K562 (cell line): ENCODE measurements around the gene NSMCE1. TPM values are rescaled to one million over a fixed set of nuclear protein-coding genes. Genes with fewer than 3 reads are reported as not detected.

Experiments
- ATAC-seq: fragments of 200-7000 bp; cut with Tn5 transposase; 3 replicates; pipeline ENCODE4 v1.9.1; 2020; ENCODE audit warnings: moderate library complexity
- BruUV-seq: library from RNA; stranded (reverse); fragments of 400-500 nt; replicated peaks from 2 replicates; lab custom pipeline; 2021; lab: Mats Ljungman, UMichigan
- CTCF ChIA-PET: fragments of 300-600 bp; formaldehyde crosslinking; extraction: SDS; loops from one replicate; lab custom pipeline; 2021; ENCODE audit warnings: low intra/inter-chr PET ratio; lab: Yijun Ruan, JAX
- POLR2A ChIA-PET: fragments of 300-600, 350-650 bp; sonication (Branson Sonifier 250); formaldehyde crosslinking; extraction: SDS; loops from one replicate; lab custom pipeline; 2021; ENCODE audit warnings: antibody characterized with exemption, inconsistent platforms; lab: Yijun Ruan, JAX
- DNase-seq, 4 experiments: peaks; one replicate each; pipeline versions ENCODE4 v3.0.0 to v3.0.0-alpha.2; 2011 to 2018; ENCODE audit warnings: low spot score in 3 of 4, mixed read lengths in 3 of 4; ENCODE audit errors: extremely low read depth in 1 of 4
- FAIRE-seq: peaks from 2 replicates; lab custom pipeline; 2011; peaks lifted over from hg19 to GRCh38; lab: Jason Lieb, UNC
- H2AFZ ChIP-seq: 2 replicates; pipeline ENCODE4 v1.6.0; 2011; ENCODE audit warnings: low read depth, low read length, control low read depth, inconsistent platforms
- H3K27ac ChIP-seq: fragments of 200-600 bp; 3 replicates; pipeline ENCODE4 v1.8.0; 2011; ENCODE audit warnings: low read depth, mild to moderate bottlenecking, control low read depth, inconsistent platforms, low read length, moderate library complexity, mixed read lengths; ENCODE audit errors: extremely low read depth
- H3K27me3 ChIP-seq, 2 experiments: fragments of 300-600 bp in 1 of 2; 2 replicates in 1 of 2; 3 replicates in 1 of 2; pipeline versions ENCODE4 v1.6.0 to v1.8.0; 2011; ENCODE audit warnings: inconsistent platforms in 2 of 2, low read length in 2 of 2, mild to moderate bottlenecking in 1 of 2, mixed read lengths in 1 of 2, moderate library complexity in 1 of 2; ENCODE audit not compliant: control insufficient read depth in 2 of 2, insufficient read depth in 2 of 2
- H3K36me3 ChIP-seq: fragments of 300-600 bp; 3 replicates; pipeline ENCODE4 v1.8.0; 2011; ENCODE audit warnings: mild to moderate bottlenecking, low read length, inconsistent platforms; ENCODE audit not compliant: control insufficient read depth, insufficient read depth
- H3K4me1 ChIP-seq, 2 experiments: fragments of 200-600 bp in 1 of 2; replicated peaks in 1 of 2; 2 replicates in 1 of 2; 3 replicates in 1 of 2; pipeline versions ENCODE4 v1.5.1 to v1.8.0; 2011; ENCODE audit warnings: inconsistent platforms in 2 of 2, low read length in 2 of 2, mild to moderate bottlenecking in 1 of 2, mixed read lengths in 1 of 2, moderate library complexity in 1 of 2; ENCODE audit not compliant: control insufficient read depth in 2 of 2, insufficient read depth in 2 of 2
- H3K4me2 ChIP-seq: 2 replicates; pipeline ENCODE4 v1.6.1; 2011; ENCODE audit warnings: low read length, control low read depth, inconsistent platforms, mixed read lengths; ENCODE audit not compliant: insufficient read depth
- H3K4me3 ChIP-seq: fragments of 200-600 bp; sonication (generic), shearing (Covaris generic); 2 replicates; pipeline ENCODE4 v1.5.1; 2016; ENCODE audit warnings: control low read depth, inconsistent platforms
- H3K79me2 ChIP-seq: fragments of 200-600 bp; 3 replicates; pipeline ENCODE4 v1.8.0; 2011; ENCODE audit warnings: low read length, inconsistent platforms; ENCODE audit not compliant: control insufficient read depth, insufficient read depth
- H3K9ac ChIP-seq, 2 experiments: 2 replicates each; pipeline versions ENCODE4 v1.6.0 to v1.6.1; 2011; ENCODE audit warnings: low read depth in 2 of 2, low read length in 2 of 2, control low read depth in 1 of 2, inconsistent platforms in 1 of 2, mild to moderate bottlenecking in 1 of 2, mixed read lengths in 1 of 2; ENCODE audit not compliant: insufficient read depth in 1 of 2
- H3K9me1 ChIP-seq: one replicate; pipeline ENCODE4 v1.6.0; 2011; ENCODE audit warnings: inconsistent platforms, mild to moderate bottlenecking, low read length, moderate library complexity; ENCODE audit not compliant: control insufficient read depth, insufficient read depth
- H3K9me3 ChIP-seq: replicated peaks from 2 replicates; pipeline ENCODE4 v1.5.1; 2011; ENCODE audit warnings: low read depth, low read length, inconsistent platforms; ENCODE audit not compliant: control insufficient read depth, insufficient read depth
- H4K20me1 ChIP-seq: replicated peaks from 2 replicates; pipeline ENCODE4 v1.6.1; 2011; ENCODE audit warnings: low read length, inconsistent platforms, mixed read lengths; ENCODE audit not compliant: control insufficient read depth, insufficient read depth
- BMI1 ChIP-seq: fragments of 150-350 bp; IDR thresholded peaks from 2 replicates; pipeline ENCODE4 v1.6.1; 2014; ENCODE audit warnings: low read length
- LEF1 ChIP-seq: fragments of 450-650 bp; IDR thresholded peaks from 2 replicates; pipeline ENCODE4 v1.6.1; 2016; ENCODE audit warnings: mild to moderate bottlenecking
- NFYB ChIP-seq: IDR thresholded peaks from 2 replicates; pipeline ENCODE4 v1.6.1; 2011; ENCODE audit warnings: mild to moderate bottlenecking, moderate library complexity; ENCODE audit not compliant: insufficient read length; ENCODE audit errors: extremely low read depth
- SNRNP70 ChIP-seq: fragments of 200-400 bp; formaldehyde crosslinking; optimal IDR thresholded peaks from 2 replicates; pipeline ENCODE3; 2017; ENCODE audit warnings: low read depth, low read length
- USF1 ChIP-seq: sonication (generic); formaldehyde crosslinking; IDR thresholded peaks from 2 replicates; pipeline ENCODE4 v1.9.0; 2022; ENCODE audit warnings: mild to moderate bottlenecking, missing genetic modification reagents
- ZNF175 ChIP-seq: fragments of 200-800 bp; sonication (Bioruptor generic); IDR thresholded peaks from 2 replicates; pipeline ENCODE4 v1.6.1; 2016; ENCODE audit warnings: low read depth, mild to moderate bottlenecking, missing genetic modification characterization, missing compliant biosample characterization
- WGBS: fragments of 100-300 bp; shearing (Covaris generic); methylation state at CpG from one replicate; pipeline ENCODE4 v1.1.6; 2016; ENCODE audit warnings: low coverage, mixed read lengths; ENCODE audit not compliant: insufficient coverage; ENCODE audit errors: missing lambda C conversion rate; 5-methylcytosine and 5-hydroxymethylcytosine counted together
- in situ Hi-C: fragments of 300-500 bp; cut with MboI; formaldehyde crosslinking; loops from 4 replicates; pipeline ENCODE4 v1.15.0; 2018; ENCODE audit warnings: inconsistent platforms, mixed read lengths
- intact Hi-C: fragments of 100-400 bp; cut with micrococcal nuclease; formaldehyde crosslinking; loops from 2 replicates; pipeline ENCODE4 v1.14.2; 2022
- polyA plus RNA-seq, 8 experiments: library from polyadenylated mRNA; depleted of rRNA in 4 of 8; stranded (reverse) in 5 of 8; unstranded in 3 of 8; fragments of >200 nt; fragmentation: Nextera tagmentation in 2 of 8; fragmentation: Illumina TruSeq in 1 of 8; extraction: Ambion mirVana in 2 of 8; extraction: Trizol in 1 of 8; gene quantifications; 2 replicates each; pipeline versions ENCODE4 v1.2.1 to v1.2.3, GENCODE V29; 2011 to 2014; ENCODE audit warnings: inconsistent platforms in 1 of 8, missing spikeins in 1 of 8
- total RNA-seq, 7 experiments: library from RNA; depleted of rRNA in 6 of 7; stranded (reverse); fragments of >200 nt in 6 of 7; fragmentation: Illumina TruSeq in 2 of 7; extraction: Trizol in 2 of 7; gene quantifications; 2 replicates each; pipeline versions ENCODE4 v1.2.1 to v1.2.3, GENCODE V29; 2011 to 2021; ENCODE audit warnings: low replicate concordance in 1 of 7
- TF ChIP-seq, protein P1 (sequence below), 2 experiments: fragments of 150-350 bp in 1 of 2; IDR thresholded peaks; 2 replicates each; pipeline ENCODE4 v1.6.1; 2012 to 2016; ENCODE audit warnings: low read depth in 2 of 2, low read length in 2 of 2, mild to moderate bottlenecking in 1 of 2, moderate library complexity in 1 of 2
- TF ChIP-seq, protein P2 (sequence below): fragments of 450-650 bp; IDR thresholded peaks from 2 replicates; pipeline ENCODE4 v1.6.1; 2017; ENCODE audit warnings: mild to moderate bottlenecking, moderate library complexity

The NSMCE1 gene
- total and polyA plus RNA-seq, 9 of the 15 experiments (the other 6 are each of a cell fraction or from before 2014, with no cell fraction given), result 52.1 to 163 (median 61.5) TPM

GRCh38 chr16:27302126-27302525 lies 33.6 kb upstream of the NSMCE1 start:
- POLR2A ChIA-PET, result no interaction called here
- DNase-seq, result no peak

GRCh38 chr16:27301236-27301861 lies 32.8 kb upstream of the NSMCE1 start:
- intact Hi-C loops, result no loop called here
- H3K4me3 ChIP-seq, result no peak overlapping the region
- no TSS peak for BruUV-seq
- no peak overlapping the region for H2AFZ ChIP-seq
- ChIA-PET CTCF (no interaction called here), POLR2A (no interaction called here)
- H4K20me1 ChIP-seq, result no peaks in the 10 kb centered on the region
- no peak for ATAC-seq
- no peaks in the 10 kb centered on the region for H3K79me2 ChIP-seq
- H3K4me1 ChIP-seq, result no peaks in the 10 kb centered on the region
- 0% methylated on average over 3 of the region's 3 CpGs for WGBS
- no peaks in the 10 kb centered on the region for H3K9me3 ChIP-seq
- in situ Hi-C loops, result no loop called here
- no peaks in the 10 kb centered on the region for H3K9me1 ChIP-seq
- no peak overlapping the region for H3K9ac ChIP-seq
- no peak overlapping the region for H3K27ac ChIP-seq
- FAIRE-seq, result no peak
- H3K4me2 ChIP-seq, result no peak overlapping the region
- no peaks in the 10 kb centered on the region for H3K36me3 ChIP-seq
- DNase-seq, result no peak
- H3K27me3 ChIP-seq, result peaks cover 0 to 12% of the 10 kb centered on the region in 2 experiments; a peak in 1 of 5 replicates
- TF ChIP-seq BMI1 (no peak), LEF1 (no peak), ZNF175 (CRISPR knock-in tag) (no peak)
- TF ChIP-seq, protein P1, sequence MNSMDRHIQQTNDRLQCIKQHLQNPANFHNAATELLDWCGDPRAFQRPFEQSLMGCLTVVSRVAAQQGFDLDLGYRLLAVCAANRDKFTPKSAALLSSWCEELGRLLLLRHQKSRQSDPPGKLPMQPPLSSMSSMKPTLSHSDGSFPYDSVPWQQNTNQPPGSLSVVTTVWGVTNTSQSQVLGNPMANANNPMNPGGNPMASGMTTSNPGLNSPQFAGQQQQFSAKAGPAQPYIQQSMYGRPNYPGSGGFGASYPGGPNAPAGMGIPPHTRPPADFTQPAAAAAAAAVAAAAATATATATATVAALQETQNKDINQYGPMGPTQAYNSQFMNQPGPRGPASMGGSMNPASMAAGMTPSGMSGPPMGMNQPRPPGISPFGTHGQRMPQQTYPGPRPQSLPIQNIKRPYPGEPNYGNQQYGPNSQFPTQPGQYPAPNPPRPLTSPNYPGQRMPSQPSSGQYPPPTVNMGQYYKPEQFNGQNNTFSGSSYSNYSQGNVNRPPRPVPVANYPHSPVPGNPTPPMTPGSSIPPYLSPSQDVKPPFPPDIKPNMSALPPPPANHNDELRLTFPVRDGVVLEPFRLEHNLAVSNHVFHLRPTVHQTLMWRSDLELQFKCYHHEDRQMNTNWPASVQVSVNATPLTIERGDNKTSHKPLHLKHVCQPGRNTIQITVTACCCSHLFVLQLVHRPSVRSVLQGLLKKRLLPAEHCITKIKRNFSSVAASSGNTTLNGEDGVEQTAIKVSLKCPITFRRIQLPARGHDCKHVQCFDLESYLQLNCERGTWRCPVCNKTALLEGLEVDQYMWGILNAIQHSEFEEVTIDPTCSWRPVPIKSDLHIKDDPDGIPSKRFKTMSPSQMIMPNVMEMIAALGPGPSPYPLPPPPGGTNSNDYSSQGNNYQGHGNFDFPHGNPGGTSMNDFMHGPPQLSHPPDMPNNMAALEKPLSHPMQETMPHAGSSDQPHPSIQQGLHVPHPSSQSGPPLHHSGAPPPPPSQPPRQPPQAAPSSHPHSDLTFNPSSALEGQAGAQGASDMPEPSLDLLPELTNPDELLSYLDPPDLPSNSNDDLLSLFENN (IDR thresholded peaks at IDR 0.05; ENCODE audit: low read depth in 2 of 2, low read length in 2 of 2), result no peak
- TF ChIP-seq, protein P2, sequence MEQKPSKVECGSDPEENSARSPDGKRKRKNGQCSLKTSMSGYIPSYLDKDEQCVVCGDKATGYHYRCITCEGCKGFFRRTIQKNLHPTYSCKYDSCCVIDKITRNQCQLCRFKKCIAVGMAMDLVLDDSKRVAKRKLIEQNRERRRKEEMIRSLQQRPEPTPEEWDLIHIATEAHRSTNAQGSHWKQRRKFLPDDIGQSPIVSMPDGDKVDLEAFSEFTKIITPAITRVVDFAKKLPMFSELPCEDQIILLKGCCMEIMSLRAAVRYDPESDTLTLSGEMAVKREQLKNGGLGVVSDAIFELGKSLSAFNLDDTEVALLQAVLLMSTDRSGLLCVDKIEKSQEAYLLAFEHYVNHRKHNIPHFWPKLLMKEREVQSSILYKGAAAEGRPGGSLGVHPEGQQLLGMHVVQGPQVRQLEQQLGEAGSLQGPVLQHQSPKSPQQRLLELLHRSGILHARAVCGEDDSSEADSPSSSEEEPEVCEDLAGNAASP, result no peak

More at GRCh38 chr16:27302126-27302525, 33.6 kb upstream of the NSMCE1 start:
- Histone ChIP-seq H3K9me1 (no peaks in the 10 kb centered on the region), H3K9ac (no peak overlapping the region), H3K4me1 (no peaks in the 10 kb centered on the region), H3K36me3 (no peaks in the 10 kb centered on the region), H3K79me2 (no peaks in the 10 kb centered on the region), H3K4me2 (no peak overlapping the region), H3K27me3 (peaks cover 0 to 12% of the 10 kb centered on the region in 2 experiments; a peak in 2 of 5 replicates), H3K27ac (no peak overlapping the region), H3K4me3 (no peak overlapping the region), H2AFZ (no peak overlapping the region), H4K20me1 (no peaks in the 10 kb centered on the region), H3K9me3 (no peaks in the 10 kb centered on the region)
- in situ Hi-C loops (no loop called here), intact Hi-C loops (no loop called here)
- CTCF ChIA-PET, result no interaction called here
- FAIRE-seq (no peak), ATAC-seq (no peak)
- BruUV-seq, result no TSS peak
- TF ChIP-seq NFYB, result peak; percentile 12
- TF ChIP-seq USF1, result peak; percentile 55
- TF ChIP-seq SNRNP70, result no peak
- 0% methylated on average over 3 of the region's 3 CpGs for WGBS
